CD1c-positive myeloid dendritic cell (primary cell): ENCODE data around the gene METTL25B.
A peak's percentile ranks its signal among the peaks of the same experiment; 100 is the strongest.

Experiments
- DNase-seq: peaks from one replicate; pipeline ENCODE4 v3.0.0-alpha.2; 2016; ENCODE audit errors: extremely low spot score

The METTL25B gene

DNA sequence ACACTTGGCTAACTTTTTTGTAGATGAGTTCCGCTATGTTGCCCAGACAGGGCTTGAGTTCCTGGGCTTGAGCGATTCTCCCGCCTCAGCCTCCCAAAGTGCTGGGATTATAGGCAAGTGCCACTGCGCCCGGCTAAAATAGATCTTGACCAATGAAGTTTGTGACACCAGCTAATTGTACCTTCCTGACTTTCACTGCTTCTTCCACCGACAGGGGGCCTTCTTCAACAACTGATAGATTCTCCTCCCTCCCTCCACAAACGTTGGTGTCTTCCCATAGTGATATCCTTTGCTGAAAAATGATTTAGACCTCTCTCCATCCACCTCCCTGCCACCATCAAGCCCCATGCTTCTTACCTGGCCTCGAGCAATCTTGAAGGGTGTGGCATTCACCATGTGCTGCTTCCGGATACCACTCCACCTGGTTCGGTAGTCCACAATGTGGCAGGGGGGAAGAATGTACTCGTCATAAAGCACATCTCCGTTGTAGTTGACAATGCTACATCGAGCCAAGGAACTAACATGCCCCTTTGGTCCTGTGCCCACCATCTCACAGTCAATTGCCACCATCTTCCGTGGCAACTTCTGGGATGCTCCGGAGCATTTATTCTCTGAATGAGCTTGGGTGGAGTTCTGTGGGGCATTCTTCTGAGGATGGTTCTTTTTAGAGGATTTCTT lies 1.6 kb upstream of the METTL25B start:
- DNase-seq, result peak; percentile 55

DNA sequence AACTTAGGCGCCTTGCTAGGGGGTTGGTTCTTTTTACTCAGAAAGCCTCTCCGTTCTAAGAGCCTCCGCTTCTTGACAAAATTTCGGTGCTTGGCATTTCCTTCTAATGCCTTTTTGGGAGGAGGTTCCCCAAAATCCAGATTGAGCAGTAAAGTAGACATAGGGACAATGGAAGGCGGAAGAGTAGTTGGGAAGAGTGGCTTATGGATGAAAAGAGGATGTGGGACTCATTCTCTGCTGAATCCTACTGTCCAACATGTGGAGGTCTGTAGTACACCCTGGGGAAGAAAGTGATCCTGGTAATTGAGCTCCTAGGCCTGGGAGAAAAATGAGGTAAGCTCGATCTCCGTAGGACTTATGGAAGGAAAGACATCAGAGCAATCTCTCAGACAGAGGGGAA lies 777 bp upstream of the METTL25B start:
- peak; percentile 51 for DNase-seq

DNA sequence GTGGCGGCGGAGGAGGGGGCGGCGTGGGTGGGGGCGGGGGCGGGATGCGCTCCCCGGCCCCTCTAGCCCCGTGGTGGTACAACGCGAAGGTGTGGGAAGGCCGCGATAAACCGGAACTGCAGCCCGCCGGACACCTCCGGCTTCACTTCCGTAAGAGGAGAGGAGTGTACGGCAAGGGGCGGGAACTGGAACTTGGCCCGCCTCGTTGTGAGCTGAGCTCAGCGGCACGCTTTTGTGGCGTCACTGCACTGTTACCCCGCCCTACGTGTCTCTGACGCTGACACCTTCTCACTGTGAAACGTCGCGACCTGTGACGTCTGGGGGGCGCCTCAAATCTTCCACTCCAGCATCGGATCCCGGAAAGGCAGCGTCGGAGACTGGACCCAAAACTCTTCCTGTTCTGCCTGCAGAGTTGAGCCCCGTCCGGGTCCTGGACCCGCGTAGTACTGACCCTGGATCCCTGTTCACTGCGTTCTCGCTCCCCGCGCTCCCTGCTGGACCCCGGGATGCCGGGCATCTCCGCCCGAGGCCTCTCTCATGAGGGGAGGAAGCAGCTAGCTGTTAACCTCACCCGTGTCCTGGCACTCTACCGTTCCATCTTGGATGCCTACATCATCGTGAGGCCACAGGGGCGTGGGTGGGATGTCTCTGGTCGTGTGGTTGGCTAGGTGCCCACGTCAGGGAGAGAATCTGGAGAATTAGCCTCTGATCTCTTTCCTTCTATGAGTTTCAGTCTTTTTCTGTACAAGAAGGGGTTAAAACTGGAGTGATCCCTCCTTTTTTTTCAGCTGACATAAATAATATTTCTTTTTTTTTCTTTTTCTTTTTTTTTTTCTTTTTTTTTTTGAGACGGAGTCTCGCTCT lies 562 bp downstream of the METTL25B start, which contains the start of gene ISG20L2:
Gene ISG20L2 (minus strand): TSS at position 168 of the 864 bp plus-strand sequence. CDS start 1,114 bp downstream, outside the sequence.
- DNase-seq, result peak; percentile 98

DNA sequence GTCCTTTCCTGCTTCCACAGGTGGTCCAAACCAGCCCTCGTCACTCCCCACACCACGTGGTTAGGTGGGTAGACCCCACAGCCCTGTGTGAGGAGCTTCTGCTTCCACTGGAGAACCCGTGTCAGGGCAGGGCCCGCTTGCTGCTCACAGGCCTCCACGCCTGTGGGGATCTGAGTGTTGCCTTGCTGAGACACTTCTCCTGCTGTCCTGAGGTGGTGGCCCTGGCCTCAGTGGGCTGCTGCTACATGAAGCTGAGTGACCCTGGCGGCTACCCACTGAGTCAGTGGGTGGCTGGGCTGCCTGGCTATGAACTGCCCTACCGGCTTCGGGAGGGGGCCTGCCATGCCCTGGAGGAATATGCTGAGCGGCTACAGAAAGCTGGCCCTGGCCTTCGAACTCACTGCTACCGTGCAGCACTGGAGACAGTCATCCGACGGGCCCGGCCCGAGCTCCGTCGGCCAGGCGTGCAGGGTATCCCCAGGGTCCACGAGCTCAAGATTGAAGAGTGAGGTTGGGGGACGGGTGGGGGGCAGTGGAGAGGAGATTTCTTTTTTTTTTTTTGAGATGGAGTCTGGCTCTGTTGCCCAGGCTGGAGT lies 5.8 kb downstream of the METTL25B start:
- DNase-seq, result no peak

DNA sequence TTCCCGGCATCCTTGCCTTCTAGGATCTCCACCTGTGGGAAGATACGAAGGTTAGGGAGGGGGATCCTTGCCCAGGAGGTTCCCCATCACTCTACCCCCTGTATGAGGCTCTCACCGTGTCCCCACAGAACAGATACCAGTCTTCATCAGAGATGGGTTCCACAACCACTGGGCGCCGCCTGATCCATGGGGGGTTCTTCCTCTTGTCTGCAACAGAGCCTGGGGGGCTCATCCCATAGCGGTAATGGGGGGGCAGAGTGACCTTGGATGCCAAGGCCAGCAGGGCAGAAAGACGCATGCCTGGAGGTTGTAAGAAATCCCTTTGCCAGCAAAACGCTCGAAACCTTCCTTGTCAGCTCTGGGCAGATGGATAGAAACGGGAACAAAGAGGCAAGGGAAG lies 10.1 kb downstream of the METTL25B start:
- no peak for DNase-seq

DNA sequence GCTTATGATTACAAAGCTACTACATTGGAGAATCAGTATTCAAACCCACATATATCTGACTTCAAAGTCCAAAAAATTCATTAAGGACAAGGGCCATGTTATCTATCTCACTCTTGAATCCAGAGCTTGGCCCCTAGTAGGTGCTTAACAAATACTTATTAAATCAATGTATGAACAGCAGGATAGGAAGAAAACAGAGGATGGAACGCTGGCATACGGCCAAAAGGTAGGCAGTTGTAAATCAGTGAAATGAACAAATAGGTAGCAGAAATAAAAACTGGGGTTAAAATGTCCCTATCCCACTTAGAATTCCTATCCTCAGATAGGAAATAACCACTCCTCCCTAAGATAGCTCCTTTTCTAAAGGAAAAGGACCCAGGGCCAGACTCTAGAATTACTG lies 10.6 kb downstream of the METTL25B start:
- DNase-seq, result no peak

DNA sequence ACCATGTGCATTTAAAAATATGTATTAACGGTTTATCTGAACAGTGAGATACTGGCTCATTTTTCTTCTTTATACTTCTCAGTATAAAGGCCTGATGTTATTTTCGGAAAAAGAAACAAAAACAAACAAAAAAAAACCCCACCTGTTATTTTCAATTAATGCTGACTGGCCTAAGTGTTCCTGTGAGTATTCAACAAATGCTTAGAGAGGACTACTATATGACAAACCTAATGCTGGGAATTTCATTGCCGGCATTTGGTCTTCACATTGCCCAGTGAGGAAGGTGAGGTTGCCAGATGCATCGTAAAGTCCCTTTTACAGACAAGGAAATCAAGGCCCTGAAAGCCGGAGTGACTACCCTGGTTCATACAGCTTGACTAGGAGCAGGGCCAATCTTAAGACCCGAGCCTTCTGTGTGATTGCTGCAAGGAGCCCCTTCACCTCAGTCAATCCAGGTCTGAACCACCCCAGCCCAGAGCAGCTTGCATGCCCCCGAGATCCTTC lies 12.0 kb downstream of the METTL25B start:
- no peak for DNase-seq

DNA sequence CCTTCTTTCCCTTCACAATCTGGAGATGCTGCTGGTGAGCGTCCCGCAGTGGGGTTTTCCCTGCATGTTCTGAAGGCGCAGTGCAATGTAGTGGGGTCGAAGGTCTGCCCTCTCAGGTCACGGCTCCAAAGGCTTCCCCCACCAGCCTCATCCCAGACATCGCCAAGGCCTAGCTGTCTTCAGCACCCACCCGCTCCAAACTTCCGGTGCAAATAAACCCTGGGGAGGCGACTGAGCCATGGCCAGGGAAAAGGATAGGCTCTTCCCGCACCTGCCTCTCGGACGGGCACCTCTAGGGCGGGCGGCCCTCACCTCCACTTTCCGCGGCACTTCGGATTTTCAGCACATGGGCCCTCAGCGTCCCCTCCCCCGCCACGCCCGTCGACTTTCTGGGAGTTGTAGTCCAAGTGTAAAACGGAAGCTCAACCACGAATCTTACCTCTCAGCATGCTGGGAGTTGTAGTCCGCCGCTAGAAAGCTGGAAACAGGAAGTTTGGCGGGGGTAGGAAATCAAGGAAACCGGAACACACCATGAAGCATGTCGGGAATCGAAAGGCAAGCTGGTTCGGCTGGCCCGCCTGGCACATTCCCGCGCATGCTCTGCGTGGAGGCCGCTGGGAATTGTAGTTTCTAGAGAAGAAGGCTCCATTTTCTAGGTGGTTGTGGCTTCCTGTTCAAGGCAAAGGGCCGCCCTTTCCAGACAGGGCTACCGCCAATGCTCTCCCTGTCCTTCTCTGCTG lies 12.6 kb downstream of the METTL25B start, which contains the start of gene MRPL24:
Gene MRPL24 (minus strand): TSS at position 348 of the 740 bp plus-strand sequence. CDS start 2,384 bp downstream, outside the sequence.
- DNase-seq, result peak; percentile 99

DNA sequence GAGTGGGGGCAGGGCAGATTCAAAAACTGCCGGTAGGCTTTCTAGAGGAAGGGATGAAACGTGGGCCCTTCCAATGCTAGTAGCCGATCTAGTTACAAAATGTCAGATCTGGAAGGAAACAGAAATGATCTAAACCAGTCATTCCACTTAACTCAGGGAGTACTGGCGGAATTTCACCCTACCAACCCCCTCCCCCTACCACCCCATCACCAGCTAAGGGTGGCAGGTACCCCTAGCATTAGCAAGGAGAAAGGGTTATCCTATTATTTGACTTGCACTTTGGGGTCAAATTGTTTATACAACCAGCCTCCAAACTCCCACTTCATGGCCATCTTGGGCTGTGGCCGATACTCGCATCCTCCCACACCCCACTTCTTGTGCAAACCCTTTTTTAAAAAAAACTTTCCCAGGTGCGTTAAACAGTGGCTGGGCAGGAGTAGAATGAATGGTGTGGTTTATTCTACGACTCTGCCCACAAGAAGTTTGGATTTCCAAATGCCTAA lies 13.3 kb downstream of the METTL25B start:
- DNase-seq, result no peak

DNA sequence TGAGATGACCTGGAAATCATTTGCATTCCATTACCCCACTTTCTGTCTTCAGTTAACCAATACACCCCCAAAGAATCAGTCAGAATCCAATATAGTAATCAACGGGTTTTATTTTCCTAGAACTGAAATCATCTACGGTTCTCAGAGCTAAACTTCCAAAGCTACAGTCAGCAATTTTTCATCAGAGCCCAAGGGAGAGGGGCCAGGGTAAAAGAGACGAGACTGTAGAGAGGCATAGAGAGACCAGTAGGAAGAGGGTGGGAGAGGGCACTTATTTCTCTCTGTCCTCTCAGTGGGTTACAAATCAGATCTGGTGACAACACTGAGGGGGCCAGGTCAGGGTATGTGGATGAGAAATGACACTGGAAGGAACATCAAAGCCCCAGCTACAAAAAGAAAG lies 13.7 kb downstream of the METTL25B start:
- no peak for DNase-seq

DNA sequence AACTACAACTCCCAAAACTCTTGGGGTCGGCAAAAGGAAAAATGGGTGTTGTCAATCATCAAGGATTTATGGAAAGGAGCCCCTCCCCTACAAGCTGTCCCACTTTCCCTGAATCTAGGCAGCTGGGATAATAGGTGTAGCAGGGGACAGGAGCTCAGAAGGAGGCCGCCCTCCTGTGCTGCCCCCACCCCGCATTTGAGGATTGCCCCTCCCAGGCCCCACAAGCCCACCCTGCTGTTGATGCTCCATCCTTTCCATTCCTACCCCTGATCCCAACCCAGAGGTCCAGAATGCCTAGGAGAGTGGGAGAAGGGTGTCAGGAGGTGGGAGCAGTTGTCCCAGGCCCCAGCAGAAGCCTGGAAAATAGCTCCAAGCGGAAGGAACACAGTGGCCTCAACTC lies 14.5 kb downstream of the METTL25B start:
- DNase-seq, result no peak

DNA sequence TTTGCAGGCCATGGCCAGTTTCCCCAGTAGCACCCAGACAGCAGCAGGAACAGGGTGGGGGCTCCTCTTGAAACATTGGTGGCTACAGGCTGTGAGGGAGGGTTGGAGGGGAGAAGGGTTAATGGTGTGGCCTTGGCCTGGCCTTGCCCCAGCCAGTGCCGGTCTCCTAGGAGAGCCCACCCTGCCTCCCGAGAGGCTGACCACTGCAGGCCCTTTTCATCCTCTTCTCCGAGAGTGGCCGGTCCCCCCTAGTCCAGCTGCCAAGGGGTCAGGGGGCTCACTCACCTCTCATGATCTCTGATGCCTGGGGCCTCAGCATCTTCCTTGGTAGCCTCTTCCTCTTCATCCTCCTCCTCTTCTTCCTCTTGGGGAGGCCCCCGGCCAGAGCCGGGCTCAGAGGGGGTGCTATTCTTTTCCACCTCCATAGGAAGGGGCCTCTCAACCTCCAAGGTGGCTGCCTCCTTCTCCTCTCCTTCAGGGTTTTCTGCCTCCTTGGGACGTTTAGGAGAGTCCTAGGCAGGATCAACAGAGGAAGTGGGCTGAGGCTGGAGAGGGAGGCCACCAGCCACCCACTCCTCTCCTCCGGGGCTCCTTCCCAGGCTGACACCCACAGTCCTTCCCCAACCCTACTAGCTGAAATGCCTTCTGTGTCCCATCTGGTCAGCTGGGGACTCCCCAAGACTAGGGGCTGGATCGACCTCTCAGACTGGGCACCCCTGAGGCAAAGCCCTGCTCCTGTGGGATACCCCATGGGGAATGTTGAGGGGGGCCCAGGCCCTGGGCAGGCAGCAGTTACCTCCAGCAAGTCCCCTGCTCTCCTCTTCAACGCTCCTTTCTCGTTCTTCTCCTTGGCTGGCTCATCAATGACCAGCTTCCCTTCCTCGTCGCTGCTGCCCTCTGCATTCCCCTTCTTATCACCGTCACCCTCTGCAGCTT lies 15.4 kb downstream of the METTL25B start:
- peak; percentile 34 for DNase-seq

DNA sequence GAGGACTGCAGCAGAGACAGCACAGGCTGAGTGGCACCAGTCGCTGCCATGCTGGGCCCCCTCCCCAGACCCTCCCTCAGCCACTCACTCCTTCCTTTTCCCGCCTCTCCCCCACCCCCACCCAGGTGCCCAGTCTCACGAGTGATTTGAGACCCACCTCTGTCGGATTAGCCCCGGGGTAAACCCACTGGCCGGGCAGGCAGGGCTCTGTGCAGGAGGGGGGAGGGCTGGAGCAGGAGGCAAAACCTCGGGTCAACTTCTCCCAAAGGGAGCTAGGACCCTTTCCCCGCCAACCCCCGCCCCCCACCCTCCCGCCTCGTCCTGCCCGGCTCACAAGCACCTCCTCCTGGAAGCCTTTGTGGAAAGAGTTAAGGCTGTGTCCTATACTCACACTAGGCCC lies 16.1 kb downstream of the METTL25B start:
- no peak for DNase-seq

DNA sequence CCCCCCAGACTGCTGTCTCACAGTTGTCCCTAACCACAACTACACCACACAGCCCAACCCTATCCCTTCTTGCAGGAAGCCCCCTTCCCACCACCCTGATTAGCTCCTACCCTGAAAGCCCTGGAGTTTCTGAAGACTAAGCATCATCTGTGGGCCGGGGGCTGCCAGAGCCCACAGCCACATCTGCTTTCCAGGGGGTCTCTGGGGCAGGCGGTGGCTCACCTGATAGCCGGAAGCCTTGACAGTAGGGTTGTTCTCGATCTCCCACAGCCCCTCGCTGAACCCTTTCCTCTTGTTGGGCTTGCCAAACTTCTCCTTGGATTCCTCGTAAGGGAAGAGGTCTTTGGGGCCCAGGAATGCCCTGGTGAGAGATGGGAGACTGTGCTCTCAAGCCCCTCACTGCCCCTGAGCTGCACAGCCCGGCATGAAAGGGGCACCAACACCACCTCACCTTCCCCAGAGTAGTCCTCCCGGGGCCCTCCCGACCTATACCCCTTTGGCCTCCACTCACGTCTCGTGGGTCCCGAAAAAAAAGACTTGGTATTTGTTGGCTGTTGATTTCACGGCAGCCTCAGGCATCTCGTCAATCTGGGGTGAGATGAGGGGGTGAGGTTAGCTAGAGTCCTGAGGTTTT lies 16.6 kb downstream of the METTL25B start:
- DNase-seq, result no peak

DNA sequence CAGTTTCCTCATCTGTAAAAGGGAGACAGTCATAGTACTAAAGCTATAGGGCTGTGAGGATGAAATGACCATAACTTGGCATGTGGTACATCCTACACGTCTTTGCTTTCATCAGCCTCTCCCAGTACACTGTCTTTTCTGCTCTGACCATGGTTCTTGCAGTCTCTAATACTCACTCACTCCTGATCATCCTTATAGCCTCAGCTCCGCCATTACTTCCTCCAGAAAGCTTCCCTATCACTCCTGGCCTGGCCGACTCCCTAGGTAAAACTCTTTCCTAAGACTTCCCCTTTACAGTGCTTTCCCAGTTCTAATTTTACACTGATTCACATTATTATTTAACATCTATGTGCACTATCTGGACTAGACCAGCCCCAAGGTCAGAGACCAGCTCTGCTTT lies 17.6 kb downstream of the METTL25B start:
- DNase-seq, result peak; percentile 64

DNA sequence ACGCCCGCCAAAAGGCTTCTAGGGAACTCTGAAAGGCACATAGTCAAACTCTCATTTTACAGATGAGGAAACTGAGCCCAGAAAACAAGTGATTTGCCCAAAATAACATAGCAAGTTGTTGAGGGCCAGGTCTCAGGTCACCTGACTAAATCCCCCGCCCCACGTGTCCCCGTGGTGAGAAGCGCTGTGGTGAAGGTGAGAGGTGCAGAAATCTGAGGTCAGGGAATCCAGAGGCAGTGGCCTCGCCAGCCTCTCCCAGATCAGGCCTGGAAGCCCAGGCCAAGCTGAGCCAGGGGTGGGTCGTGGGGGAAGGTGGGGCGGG lies 18.1 kb downstream of the METTL25B start:
- no peak for DNase-seq

DNA sequence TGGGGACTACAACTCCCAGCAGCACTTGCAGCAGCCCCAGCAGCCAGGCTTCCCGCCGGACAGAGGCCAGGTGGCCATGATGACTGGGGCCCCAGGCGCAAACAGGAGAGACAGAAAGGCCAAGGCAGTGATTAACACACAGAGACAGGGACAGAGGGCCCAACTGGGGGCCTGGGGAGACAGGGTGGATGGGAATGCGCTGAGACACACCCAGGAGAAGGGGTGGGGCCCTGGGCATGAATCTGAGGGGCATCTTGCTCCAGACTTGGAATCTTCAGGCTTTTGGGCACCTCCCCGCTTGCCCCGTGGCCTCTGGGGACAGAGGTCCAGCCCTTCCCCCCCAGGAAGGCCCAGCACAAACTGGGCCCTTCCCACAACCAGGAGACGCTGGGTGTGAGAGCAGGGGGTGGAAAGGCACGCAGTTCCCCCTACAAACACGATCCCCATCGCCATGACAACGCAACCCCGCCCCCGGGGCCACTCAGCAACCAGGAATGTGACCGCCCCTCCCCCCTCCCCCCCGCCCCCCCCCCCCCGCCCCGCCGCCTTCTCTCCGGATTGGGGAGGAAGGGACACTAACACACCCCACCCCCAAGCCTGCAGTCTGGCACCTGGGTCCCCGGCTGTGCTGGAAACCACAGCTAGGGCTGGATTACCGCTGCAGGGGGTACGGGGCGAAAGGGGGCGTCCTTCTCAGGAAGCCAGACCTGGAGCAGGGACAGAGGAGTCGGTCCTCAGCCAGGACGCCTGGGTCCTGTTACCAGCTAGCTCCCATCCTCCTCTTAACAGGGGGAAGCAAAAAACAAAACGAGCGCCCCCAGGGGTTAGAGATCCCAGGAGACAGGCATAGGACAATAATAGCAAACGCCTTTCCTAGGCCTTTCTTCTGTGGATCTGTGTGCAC lies 18.7 kb downstream of the METTL25B start:
- peak; percentile 75 for DNase-seq

DNA sequence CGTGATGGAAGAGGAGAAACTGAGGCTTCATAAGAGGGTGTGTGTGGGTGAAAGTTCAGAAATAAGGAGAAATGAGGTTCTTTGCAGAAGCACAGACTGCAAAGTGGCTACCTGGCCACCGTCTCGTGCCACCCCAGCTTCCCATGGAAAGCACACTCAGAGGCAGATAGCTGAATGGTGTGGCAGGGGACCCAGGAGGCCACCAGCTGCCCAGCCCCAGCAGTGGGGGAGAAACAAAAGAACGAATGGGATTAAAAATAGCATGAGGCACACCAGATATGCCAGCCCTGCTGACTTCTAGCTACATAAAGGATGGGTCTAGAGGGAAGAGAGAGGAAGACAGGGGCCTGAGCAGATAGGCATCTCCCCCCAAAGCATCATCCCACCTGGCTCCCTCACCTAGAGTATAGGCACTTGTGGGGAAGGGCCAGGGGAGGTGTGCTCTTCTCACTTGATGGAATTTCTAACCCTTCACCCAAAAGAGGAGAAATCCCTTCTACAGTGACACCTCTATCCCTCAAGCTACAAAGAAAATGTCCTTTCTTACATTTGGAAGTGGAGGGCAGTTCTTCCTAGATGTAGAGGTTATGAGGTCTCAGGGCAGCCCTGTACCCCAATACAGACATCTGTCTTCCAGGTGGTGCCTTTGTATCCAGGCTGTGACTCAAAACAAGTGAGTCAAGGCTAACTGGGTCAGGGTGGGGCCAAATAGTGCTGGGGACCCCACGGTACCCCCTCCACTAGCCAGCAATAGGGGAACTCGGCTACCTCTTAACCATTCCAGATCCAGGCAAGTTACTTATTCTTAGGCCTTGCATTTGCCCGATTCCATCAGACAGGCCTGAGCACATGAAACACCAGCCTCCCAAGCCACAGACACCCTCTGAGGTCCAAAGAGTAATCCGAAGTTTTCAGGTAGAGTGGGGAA lies 19.7 kb downstream of the METTL25B start:
- DNase-seq, result no peak
